GM19238 (cell line): ENCODE data around the gene ERGIC1.
"Not testable (repeated sequence)": the region's sequence is repeated elsewhere in the genome, so short reads cannot be mapped to it uniquely, and the experiment has no call there.

Experiments
- DNase-seq: peaks from one replicate; pipeline ENCODE4 v3.0.0; 2011; ENCODE audit warnings: low spot score; ENCODE audit not compliant: insufficient read length

Gene ERGIC1

DNA sequence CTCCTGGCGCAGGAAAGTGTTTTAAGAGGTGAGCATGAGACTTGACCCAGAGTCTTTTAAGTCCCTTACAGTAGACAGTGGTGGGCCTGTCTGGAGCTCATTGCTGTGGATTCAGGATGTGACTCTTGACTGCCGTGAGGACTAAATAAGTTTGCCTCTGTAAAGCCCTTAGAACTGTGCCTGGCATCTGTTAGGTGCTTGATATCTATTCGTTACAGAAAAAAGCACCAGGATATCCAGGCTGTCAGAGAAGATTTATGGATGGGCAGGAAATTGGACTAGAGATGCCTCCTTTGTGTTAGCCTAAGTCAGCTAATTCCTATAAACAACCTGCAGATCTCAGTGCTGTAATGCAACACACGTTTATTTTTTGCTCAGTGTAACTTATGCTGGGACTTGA is 12.6 kb downstream of the ERGIC1 start:
- DNase-seq = no peak

DNA sequence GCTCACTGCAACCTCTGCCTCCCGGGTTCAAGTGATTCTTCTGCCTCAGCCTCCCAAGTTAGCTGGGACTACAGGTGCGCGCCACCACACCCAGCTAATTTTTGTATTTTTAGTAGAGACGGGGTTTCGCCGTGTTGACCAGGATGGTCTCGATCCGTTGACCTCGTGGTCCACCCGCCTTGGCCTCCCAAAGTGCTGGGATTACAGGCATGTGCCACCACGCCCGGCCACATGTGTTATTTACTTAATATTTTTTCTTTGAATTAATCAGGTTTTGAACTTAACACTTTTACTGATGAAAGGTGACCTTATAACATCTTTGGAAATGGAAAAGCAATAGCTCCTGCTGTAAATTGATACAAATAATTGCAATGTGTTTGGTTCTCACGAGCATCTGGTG is 13.5 kb downstream of the ERGIC1 start:
- not testable (repeated sequence) for DNase-seq

DNA sequence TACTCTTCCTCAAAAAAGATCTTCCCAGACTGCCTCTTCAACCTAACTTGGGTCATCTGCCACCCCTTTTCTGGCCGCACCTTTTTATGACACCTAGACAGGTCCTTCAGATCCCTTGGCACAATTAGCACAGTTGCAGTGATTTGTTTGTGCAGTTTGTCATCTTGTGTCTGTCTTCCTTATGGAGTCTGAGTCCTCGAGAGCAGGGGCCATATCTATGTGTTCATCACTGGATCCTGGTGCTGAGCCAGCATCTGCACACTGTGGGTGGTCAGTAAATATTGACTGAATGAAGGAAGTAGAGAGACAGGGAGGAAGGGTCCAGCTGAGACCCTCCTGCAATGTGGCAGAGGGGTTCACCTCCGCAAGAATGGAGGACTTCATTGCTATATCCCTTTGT is 14.4 kb downstream of the ERGIC1 start:
- DNase-seq = no peak

DNA sequence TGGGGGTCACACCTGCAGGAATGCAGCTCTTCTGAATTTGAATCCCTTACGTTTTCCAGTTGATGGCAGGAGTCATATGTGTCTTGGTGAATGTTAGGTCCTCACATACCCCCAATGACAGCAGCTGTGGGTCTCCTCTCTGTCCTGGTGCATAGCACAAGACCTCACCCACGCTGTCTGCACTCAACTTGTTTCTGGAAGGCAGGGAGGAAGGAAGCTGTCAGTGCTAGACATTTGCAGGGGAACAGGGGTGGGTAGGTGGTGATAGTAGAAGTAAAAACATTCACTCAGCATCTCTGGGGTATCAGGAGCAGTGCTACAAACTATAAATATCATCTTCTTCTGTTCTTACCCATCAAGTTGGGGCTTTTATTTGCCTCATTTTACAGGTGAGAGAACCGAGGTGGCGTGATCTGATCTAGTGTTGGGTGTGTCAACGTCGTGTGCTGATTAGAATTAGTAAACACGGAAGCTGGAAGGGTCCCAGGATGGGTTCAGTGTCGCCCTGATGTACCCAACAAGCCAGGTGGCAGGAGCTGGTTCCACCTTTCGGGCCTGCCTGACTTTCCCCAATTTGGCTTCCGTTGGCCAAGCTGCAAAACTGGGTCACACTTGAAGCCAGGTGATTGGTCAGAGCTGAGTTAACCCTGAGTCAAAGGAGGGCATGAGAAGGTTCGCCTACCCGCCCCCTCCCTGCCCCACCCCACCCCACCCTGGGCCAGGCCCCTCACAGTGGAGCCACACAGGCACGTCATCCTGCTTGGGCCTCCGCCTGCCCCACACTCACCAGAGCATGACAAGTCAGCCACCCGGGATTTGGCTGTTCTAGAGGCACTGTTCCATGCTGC is 15.8 kb downstream of the ERGIC1 start:
- DNase-seq = peak; percentile 32

DNA sequence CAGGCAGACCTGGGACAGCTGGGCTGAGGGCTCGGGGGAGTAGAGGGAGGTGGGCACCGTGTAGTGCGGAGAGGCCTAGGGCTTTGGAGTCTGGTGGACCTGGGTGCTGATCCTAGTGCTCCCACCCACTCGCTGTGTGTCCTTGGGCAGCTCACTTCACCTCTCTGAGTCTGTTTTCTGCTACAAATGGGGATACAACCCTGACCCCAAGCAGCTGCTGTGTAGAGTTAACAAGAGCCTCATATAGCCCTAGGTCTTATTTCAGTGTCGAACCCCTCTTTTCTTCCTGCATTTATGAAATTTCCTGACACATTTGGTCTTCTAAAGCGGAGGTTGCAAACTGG is 16.4 kb downstream of the ERGIC1 start:
- no peak for DNase-seq

DNA sequence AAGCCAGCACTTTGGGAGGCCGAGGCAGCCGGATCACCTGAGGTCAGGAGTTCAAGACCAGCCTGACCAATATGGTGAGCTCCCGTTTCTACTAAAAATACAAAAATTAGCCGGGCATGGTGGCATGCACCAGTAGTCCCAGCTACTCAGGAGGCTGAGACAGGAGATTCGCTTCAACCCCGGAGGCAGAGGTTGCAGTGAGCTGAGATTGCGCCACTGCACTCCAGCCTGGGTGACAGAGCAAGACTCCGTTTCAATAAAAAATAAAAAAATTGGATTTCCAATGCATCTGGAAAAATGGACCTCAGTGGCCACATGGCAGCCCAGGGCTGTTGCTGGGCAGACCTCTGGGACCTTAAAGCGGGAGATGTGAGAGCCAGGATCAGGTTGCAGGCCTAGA is 17.2 kb downstream of the ERGIC1 start:
- not testable (repeated sequence) for DNase-seq

DNA sequence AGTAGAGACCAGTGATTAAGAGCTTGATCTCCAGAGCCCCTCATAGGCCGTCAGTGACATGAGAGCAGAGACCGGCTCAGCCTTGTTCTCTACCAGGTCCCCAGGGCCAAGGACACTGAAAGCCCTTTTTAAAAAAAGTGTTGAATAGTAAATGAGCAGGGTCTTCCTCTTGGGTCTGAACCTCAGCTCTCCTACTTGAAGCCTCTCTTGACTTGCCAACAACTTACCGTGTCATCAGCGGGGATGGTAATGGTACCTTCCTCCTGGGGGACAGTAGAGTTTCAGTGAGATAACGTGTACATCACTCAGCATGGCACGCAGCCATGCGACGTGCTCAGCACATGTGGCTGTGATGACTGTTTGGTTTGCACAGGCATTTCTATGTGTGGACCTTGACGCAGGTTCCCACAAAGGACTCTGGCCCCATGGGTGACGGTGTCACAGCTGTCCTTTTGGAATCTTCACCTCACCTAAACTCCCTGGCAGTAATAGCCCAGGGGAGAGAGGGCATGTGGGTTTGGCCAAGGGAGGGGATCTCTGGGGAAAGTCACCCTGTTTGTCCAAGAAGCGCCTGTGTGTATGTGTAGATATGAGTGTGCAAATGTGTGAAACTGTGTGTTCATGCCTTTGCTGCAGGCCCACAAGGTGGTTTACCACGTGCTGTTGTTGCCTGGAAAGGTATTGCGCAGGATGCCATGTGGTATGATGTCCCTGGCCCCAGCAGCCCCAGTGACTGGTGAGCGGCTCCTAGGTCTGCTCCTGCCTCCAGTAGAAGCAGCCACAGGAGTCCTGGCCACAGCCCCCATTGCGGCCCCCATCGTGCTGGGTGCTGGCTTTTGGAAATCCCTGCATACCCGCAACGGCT is 18.7 kb downstream of the ERGIC1 start:
- no peak for DNase-seq

DNA sequence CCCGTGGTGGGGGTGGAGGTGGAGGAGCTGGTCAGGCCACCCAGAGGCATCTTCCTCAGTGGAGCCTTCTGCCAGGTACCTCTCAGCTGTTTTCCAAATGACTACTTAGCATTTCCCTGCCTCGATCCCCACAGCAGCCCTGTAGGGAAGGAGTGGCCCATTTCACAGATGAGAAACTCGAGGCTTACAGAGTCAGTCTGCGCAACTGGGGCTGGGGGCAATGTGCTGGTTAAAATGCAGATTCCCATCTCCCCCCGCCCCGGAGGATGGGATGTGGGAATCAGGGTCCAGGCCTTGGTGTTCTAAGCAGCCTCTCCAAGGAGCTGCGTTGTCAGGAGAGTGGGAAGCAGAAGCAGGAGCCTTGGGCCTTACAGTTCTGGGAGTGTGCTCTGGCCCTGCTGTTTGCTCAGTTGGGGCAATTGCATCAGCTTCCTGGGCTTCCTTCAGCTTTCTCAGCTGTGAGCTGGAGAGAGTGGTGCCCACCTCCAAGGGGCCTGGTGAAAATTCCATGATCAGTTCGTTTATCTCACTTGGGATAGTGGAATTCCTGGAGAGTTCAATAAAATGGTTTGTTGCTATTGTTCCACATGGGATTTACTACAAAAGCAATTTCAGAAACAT is 19.4 kb downstream of the ERGIC1 start:
- no peak for DNase-seq

DNA sequence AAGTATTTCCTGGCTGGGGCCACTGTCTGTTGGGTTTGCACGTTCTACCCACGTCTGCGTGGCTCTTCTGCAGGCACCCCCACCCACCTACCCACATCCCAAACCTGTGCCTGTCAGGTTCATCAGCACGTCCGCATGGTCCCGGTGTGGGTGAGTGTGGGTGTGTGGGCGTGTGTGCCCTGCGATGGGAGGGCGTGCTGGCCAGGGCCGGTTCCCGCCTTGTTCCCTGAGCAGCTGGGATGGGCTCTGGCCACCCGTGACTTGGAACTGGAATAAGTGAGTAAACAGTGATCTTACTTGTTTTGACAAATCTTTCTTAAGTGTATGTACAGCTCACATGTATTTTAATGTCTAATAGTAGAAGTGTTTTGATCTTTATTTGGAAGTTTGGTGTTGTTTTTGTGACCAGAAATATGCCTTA is 20.4 kb downstream of the ERGIC1 start:
- DNase-seq = no peak

DNA sequence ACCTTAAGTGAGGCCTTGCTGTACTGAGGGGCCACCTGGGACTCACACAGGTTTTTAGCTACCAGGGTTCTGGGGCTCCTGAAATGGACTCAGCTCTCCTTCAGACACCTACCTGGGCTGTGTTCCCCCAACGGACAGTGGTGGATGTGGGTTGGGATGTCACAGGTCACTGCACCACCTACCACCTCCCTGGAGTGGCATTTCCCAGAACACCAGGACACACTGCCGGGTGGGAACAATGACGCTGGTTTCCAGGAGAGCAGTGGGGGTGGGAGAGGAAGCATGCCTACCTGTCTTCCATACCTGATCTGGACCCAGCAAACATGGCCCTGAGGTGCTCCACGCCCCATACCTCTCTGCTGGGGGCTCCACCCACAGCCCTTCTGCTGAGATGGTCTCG is 20.9 kb downstream of the ERGIC1 start:
- DNase-seq = no peak

DNA sequence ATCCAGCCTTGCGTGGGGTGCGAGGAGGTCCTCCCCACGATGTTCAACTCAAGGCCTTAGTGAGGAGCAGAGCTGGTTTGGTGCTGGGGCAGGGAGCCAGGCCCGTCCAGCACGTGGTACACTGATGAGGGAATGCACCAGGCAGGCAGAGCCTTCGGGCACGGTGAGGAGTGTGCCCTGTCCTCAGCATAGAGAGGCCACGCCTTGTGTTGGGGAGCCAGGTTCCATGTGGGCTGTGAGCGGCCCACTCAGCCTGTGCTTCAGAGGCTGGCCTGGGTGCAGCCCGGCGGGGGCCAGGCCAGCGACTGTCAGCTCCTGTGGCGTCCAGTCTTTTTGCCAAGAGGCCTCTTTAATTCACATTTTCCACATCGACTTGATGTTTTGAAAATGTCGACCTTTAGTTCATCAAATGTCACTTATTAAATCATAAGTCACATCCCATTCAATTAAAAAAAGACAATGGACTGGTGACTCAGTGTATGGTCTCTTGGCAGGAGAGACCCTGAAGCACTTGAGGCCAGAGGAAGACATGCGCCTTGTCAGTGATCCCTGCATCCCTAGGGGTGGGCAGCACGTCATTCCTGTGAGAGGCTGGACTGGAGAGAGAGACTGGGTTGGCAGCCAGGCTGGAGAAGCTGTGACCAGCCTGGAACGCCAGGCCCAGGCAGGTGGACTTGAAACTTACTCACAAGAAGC is 21.7 kb downstream of the ERGIC1 start:
- DNase-seq = no peak

DNA sequence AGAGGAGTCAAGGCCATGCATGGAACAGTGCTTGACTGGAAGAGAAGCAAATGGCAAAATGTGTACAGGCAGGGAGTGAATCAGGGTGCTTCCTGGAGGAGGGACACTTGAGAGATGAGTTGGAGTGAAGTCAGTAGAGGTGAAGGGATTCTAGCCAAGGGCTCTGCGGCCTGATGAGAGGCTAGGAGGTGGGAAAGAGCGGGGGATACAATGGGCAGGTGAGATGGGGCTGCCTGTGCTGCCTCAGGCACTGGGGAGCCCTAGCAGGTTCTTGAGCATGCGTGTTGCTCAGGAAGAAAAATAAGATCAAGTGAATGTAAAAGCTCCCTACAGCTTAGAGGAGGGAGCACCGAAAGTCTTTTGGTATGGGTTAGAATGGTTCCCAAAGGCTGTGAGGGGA is 22.3 kb downstream of the ERGIC1 start:
- DNase-seq = no peak

DNA sequence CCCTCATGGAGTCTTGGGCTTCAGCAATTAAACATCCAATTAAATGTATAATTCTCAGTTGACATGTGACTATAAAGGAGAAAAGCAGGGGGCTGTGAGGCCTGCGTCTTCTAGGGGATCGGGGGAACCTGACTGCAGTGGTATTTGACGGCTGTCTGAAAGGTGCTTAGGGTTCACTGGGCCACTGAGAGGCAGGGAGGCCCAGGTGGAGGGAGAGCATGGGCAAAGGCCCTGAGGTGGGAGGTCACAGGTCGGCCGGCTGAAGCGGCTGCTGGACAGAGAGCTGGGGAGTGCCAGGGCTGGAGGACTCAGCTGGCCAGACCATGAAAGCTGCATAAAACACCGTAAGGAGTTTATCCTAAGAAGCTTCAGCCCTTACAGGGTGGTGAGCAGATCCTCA is 23.9 kb downstream of the ERGIC1 start:
- DNase-seq = no peak

DNA sequence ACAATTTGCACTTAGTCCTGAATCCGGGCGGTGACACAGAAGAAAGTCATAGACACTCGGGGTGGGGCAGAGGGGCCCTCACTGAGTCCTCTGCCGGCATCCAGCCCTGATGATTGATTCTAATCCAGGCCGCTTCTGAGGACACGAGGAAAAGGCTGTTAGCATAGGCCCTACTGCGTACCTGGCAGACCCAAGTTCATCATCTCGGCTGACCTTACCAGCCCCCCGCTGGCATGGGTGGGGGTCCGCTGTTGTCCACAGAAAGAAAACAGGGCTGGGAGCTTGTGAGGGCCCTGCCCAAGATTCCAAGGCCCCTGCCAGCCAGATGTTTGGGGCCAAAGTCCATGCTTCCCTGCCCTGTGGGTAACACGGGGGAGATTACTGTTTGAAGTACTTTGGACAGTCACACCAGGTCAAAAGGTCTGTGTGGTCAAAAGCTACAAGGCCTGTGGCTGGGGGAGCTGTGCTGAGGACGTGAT is 24.5 kb downstream of the ERGIC1 start:
- DNase-seq = no peak

DNA sequence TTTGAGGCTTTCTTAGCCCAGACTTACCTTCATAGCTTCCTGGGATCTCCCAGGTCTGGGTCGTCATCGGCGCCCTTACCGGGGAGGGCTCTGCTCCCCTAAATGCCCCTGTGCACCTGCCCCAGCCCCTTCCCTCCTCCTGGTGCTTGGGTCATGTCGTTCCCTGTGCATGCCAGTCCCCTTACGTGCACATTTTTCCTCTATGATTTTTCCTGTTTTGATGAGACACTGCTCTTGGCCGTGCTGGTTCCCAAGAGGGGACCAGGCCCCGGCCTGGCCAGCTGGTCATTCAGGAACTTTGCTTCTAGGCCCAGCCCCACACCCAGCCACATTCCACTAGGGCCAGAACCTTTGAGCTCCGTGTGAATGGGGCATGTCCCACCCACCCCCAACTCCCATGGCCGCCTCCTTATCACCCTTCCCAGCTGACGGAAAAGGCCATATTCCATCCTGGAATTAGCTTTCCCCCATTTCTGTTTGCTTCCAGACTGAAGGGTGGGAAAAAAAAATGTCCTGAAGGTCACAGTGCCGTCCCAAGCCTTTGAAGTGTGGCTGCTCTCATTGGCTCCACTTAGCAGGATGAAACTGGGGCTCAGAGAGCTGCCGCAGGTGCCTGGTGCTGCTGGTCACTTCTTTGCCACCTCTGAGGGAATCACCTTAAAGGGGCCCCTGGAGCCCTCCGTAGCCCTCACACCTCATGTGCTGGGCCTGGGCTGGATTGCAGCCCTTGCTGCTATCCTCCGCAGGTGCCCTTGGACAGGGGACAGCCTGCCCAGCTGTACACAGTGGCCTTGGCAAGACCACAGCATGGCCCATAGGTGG is 25.1 kb downstream of the ERGIC1 start:
- DNase-seq = no peak

DNA sequence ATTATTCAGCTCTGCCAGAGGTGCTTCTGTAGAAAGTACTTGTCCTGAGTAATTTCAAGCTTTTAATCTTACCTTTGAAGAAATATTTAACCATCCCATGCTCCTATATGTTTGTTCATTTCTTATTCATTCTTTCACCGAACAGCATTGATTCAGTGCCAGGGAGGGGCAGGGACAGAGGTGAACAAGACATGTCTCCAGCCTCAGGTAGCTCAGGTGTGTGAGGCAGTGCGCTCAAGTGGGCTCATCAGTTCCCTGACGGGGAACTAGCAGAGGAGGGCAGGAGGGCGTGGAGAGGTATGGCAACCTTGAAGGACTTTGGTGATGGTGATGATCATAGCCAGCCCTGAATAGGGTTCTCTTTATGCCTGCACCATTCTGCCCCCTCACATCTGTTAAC is 25.9 kb downstream of the ERGIC1 start:
- DNase-seq = no peak

DNA sequence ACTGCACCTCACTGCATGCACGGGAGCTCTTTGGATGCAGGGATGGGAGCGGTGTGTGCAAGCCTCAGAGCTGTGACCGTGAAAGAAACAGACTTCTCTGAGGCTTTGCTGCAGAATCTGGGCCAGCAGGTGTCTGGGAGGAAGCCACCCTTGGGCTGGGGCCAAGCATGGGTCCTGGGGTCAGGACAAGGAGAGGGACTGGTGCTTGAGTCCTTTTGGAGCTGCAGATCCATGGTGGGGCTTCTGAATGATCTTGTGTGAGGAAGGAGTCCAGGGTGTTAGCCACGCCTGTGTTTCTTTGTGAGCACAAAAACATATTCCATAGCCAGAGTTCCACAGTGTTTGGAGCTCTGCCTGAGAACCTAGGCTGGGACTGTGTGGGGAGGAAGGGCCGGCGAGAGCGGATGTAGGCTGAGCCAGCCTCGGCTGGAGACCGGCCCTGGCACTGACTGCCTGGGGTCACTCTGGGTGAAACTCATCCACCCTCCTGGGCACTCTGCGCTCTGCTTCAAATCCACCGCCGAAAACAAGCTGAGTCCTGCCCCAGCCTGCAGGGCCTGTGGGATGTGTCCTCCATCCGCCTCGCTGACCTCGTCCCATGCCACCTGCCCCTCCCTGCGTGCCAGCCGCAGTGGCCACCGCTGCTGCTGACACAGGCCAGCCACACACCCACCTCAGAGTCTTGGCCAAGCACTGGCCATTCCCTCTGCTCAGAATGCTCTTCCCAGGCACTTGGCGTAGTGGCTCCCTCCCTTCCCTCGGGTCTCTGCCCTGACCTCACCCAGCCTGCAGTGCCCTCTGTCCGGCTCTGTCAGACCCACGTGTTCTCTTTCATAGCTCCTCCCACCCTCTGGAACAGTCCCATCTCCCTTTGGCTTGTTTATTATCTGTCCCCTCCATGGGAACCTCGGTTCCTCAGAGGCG is 26.7 kb downstream of the ERGIC1 start:
- no peak for DNase-seq

DNA sequence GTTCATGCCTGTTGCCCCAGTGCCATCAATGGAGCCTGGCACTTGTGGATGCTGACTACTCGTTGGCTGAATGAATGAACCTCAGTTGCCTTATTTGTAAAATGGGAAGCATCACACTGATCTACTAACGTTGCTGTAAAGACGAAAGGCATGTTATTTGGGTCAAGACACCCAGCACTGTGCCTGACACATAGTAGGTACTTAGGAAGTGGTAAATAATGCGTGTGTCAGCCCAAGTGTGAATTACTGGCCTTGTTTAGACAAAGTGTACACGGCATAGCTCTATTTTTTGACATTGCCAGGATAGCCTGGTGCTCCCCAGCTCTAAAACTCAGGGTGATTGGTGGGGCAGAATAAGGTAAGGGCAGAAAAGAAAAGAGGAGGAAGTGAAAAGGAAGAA is 27.4 kb downstream of the ERGIC1 start:
- DNase-seq = no peak

DNA sequence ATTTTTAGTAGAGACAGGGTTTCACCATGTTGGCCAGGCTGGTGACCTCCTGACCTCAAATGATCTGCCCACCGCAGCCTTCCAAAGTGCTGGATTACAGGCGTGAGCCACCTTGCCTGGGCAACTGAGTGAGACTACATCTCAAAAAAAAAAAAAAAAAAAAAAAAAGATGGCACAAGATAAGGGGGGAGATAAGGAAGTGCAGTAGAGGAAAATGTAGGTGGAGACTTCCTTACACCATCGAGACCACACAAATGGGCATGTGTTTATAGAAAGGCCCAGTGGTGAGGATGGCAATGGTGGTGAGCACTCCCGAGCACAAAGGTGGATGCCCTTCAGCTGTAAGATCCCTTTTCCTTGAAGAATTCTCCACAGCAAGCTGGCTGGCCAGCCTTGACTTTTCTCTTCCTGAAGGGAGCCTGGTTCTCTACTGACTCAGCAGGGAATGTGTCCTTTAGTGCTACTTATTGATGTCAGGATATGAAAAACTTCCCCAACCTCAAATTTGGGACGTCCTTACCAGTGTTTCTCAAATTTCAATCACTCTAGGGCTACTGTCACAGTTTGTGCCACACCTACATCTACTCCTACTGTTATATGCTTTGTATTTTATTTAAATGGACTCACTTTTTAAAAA is 28.2 kb downstream of the ERGIC1 start:
- no peak for DNase-seq
